Astrocyte (in vitro differentiated cells and primary cell): ENCODE results near the gene CLDN6. TPM values are rescaled to one million over a fixed set of nuclear protein-coding genes. Genes with fewer than 3 reads are reported as not detected.
A peak's percentile ranks its signal among the peaks of the same experiment; 100 is the strongest.

Experiments
- DNase-seq: peaks from one replicate; pipeline ENCODE4 v3.0.0-alpha.2; 2010; ENCODE audit warnings: low read depth
- FAIRE-seq: peaks from 2 replicates; lab custom pipeline; 2011; peaks lifted over from hg19 to GRCh38; lab: Jason Lieb, UNC
- H2AFZ ChIP-seq: 2 replicates; pipeline ENCODE4 v1.6.0; 2012; ENCODE audit warnings: low read depth, low read length, inconsistent platforms
- H3K27ac ChIP-seq: 2 replicates; pipeline ENCODE4 v1.5.1; 2011; ENCODE audit warnings: low read depth, low read length, inconsistent platforms
- H3K27me3 ChIP-seq: 2 replicates; pipeline ENCODE4 v1.6.0; 2011; ENCODE audit warnings: low read length, inconsistent platforms; ENCODE audit not compliant: insufficient read depth
- H3K36me3 ChIP-seq: 2 replicates; pipeline ENCODE4 v1.5.1; 2011; ENCODE audit warnings: low read length, inconsistent platforms; ENCODE audit not compliant: insufficient read depth
- H3K4me1 ChIP-seq: 2 replicates; pipeline ENCODE4 v1.5.1; 2011; ENCODE audit warnings: low read length, inconsistent platforms; ENCODE audit not compliant: insufficient read depth
- H3K4me2 ChIP-seq: 2 replicates; pipeline ENCODE4 v1.6.0; 2012; ENCODE audit warnings: low read length, inconsistent platforms
- H3K4me3 ChIP-seq: 2 replicates; pipeline ENCODE4 v1.5.1; 2011; ENCODE audit warnings: low read depth, mild to moderate bottlenecking, low read length, inconsistent platforms; ENCODE audit not compliant: insufficient read depth
- H3K79me2 ChIP-seq: 2 replicates; pipeline ENCODE4 v1.6.0; 2012; ENCODE audit warnings: mild to moderate bottlenecking, low read length, inconsistent platforms; ENCODE audit not compliant: insufficient read depth
- H3K9ac ChIP-seq: 2 replicates; pipeline ENCODE4 v1.6.0; 2012; ENCODE audit warnings: mild to moderate bottlenecking, low read length, inconsistent platforms
- H3K9me3 ChIP-seq: 2 replicates; pipeline ENCODE4 v1.5.1; 2012; ENCODE audit warnings: low read depth, mild to moderate bottlenecking, low read length, inconsistent platforms; ENCODE audit not compliant: insufficient read depth
- H4K20me1 ChIP-seq: 2 replicates; pipeline ENCODE4 v1.6.0; 2012; ENCODE audit warnings: low read length, inconsistent platforms; ENCODE audit not compliant: insufficient read depth
- H3K27ac Mint-ChIP-seq: one replicate; pipeline ENCODE4 v1.8.0; 2021; ENCODE audit warnings: mild to moderate bottlenecking, mixed read lengths; ENCODE audit not compliant: unreplicated experiment
- H3K27me3 Mint-ChIP-seq: one replicate; pipeline ENCODE4 v1.8.0; 2021; ENCODE audit warnings: low read depth, mixed read lengths; ENCODE audit not compliant: unreplicated experiment
- H3K36me3 Mint-ChIP-seq: one replicate; pipeline ENCODE4 v1.8.0; 2021; ENCODE audit warnings: low read depth, mixed read lengths; ENCODE audit not compliant: unreplicated experiment
- H3K4me1 Mint-ChIP-seq: one replicate; pipeline ENCODE4 v1.8.0; 2021; ENCODE audit warnings: low read depth, mixed read lengths; ENCODE audit not compliant: unreplicated experiment
- H3K4me3 Mint-ChIP-seq: one replicate; pipeline ENCODE4 v1.8.0; 2021; ENCODE audit warnings: mild to moderate bottlenecking, moderate library complexity, mixed read lengths; ENCODE audit not compliant: unreplicated experiment
- H3K9me3 Mint-ChIP-seq: one replicate; pipeline ENCODE4 v1.8.0; 2021; ENCODE audit warnings: mild to moderate bottlenecking, mixed read lengths; ENCODE audit not compliant: unreplicated experiment
- EZH2 ChIP-seq: IDR thresholded peaks from 2 replicates; pipeline ENCODE4 v1.6.1; 2012; ENCODE audit warnings: mild to moderate bottlenecking, low read length, inconsistent platforms; ENCODE audit not compliant: insufficient read depth
- total RNA-seq: library from RNA; stranded (reverse); gene quantifications from 2 replicates; pipeline ENCODE4 v1.2.1, GENCODE V29; 2021
- TF ChIP-seq, protein P1 (sequence below): IDR thresholded peaks from 2 replicates; pipeline ENCODE4 v1.5.1; 2011; ENCODE audit warnings: low read depth, mild to moderate bottlenecking, inconsistent platforms, low read length, moderate library complexity; ENCODE audit not compliant: insufficient read depth

Gene CLDN6
- total RNA-seq, 1 donor from 2014 or later, result 584 TPM

GRCh38 chr16:2971985-2972784 is 45.8 kb downstream of the CLDN6 start:
- H3K36me3 ChIP-seq, result no peaks in the 10 kb centered on the region
- FAIRE-seq, result no peak
- H3K9ac ChIP-seq, result no peak overlapping the region
- no peaks in the 10 kb centered on the region for H3K4me1 Mint-ChIP-seq
- H3K4me3 Mint-ChIP-seq, result peak overlapping the region; percentile 60
- peak overlapping the region; percentile 66 for H3K27ac Mint-ChIP-seq
- H3K9me3 Mint-ChIP-seq, result no peaks in the 10 kb centered on the region
- no peaks in the 10 kb centered on the region for H3K79me2 ChIP-seq
- no peak overlapping the region for H2AFZ ChIP-seq
- H3K36me3 Mint-ChIP-seq, result peaks cover 6% of the 10 kb centered on the region
- H3K9me3 ChIP-seq, result no peaks in the 10 kb centered on the region
- H4K20me1 ChIP-seq, result peaks cover 28% of the 10 kb centered on the region
- peaks cover 10% of the 10 kb centered on the region for H3K27me3 ChIP-seq
- H3K4me2 ChIP-seq, result no peak overlapping the region
- TF ChIP-seq, protein P1, sequence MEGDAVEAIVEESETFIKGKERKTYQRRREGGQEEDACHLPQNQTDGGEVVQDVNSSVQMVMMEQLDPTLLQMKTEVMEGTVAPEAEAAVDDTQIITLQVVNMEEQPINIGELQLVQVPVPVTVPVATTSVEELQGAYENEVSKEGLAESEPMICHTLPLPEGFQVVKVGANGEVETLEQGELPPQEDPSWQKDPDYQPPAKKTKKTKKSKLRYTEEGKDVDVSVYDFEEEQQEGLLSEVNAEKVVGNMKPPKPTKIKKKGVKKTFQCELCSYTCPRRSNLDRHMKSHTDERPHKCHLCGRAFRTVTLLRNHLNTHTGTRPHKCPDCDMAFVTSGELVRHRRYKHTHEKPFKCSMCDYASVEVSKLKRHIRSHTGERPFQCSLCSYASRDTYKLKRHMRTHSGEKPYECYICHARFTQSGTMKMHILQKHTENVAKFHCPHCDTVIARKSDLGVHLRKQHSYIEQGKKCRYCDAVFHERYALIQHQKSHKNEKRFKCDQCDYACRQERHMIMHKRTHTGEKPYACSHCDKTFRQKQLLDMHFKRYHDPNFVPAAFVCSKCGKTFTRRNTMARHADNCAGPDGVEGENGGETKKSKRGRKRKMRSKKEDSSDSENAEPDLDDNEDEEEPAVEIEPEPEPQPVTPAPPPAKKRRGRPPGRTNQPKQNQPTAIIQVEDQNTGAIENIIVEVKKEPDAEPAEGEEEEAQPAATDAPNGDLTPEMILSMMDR, result no peak
- no peak for TF ChIP-seq EZH2
- H3K27me3 Mint-ChIP-seq, result peaks cover 15% of the 10 kb centered on the region
- no peak for DNase-seq
- H3K27ac ChIP-seq, result no peak overlapping the region
- H3K4me1 ChIP-seq, result peaks cover 4% of the 10 kb centered on the region
- no peak overlapping the region for H3K4me3 ChIP-seq

- H3K4me3 Mint-ChIP-seq, result peak overlapping the region; percentile 64
- Histone ChIP-seq H4K20me1 (peaks cover 28% of the 10 kb centered on the region), H3K9me3 (no peaks in the 10 kb centered on the region), H3K9ac (no peak overlapping the region), H3K36me3 (no peaks in the 10 kb centered on the region), H3K79me2 (no peaks in the 10 kb centered on the region), H2AFZ (no peak overlapping the region), H3K4me3 (no peak overlapping the region), H3K27ac (no peak overlapping the region), H3K4me2 (peak overlapping the region; percentile 97), H3K27me3 (peaks cover 10% of the 10 kb centered on the region), H3K4me1 (peaks cover 4% of the 10 kb centered on the region)
- H3K27ac Mint-ChIP-seq, result no peak overlapping the region
- H3K9me3 Mint-ChIP-seq, result no peaks in the 10 kb centered on the region
- peaks cover 11% of the 10 kb centered on the region for H3K27me3 Mint-ChIP-seq
- H3K4me1 Mint-ChIP-seq, result no peaks in the 10 kb centered on the region
- TF ChIP-seq, protein P1, result no peak
- no peak for TF ChIP-seq EZH2
- FAIRE-seq (no peak), DNase-seq (no peak)
- peaks cover 6% of the 10 kb centered on the region for H3K36me3 Mint-ChIP-seq
Measured at GRCh38 chr16:2971134-2971984, 46.6 kb downstream of the CLDN6 start.
